PFSK-1 (cell line): ENCODE results near the gene DPM2.

Experiments used
- FOXP2 ChIP-seq: optimal IDR thresholded peaks from 2 replicates; pipeline ENCODE3; 2011; ENCODE audit warnings: borderline replicate concordance, control low read depth, inconsistent platforms; ENCODE audit not compliant: insufficient read depth; ENCODE audit errors: extremely low read length, extremely low read depth
- POLR2AphosphoS5 ChIP-seq: IDR thresholded peaks from 2 replicates; pipeline ENCODE4 v1.6.1; 2012; ENCODE audit warnings: low read depth, mild to moderate bottlenecking, control low read depth, low read length, moderate library complexity
- SIN3A ChIP-seq: IDR thresholded peaks from 2 replicates; pipeline ENCODE4 v1.6.1; 2012; ENCODE audit warnings: mild to moderate bottlenecking, low read length, moderate library complexity, borderline replicate concordance; ENCODE audit not compliant: insufficient read depth
- TAF1 ChIP-seq: IDR thresholded peaks from 2 replicates; pipeline ENCODE4 v1.6.1; 2012; ENCODE audit warnings: low read length, control low read depth, borderline replicate concordance; ENCODE audit not compliant: insufficient read depth
- TF ChIP-seq, protein P1 (sequence below), 2 experiments: IDR thresholded peaks; 2 replicates each; pipeline versions ENCODE4 v1.6.1 to v1.8.0; 2011 to 2012; ENCODE audit warnings: low read depth in 2 of 2, low read length in 2 of 2, control low read depth in 1 of 2, inconsistent platforms in 1 of 2, mild to moderate bottlenecking in 1 of 2, moderate library complexity in 1 of 2; ENCODE audit not compliant: insufficient read depth in 1 of 2

Gene DPM2

DNA sequence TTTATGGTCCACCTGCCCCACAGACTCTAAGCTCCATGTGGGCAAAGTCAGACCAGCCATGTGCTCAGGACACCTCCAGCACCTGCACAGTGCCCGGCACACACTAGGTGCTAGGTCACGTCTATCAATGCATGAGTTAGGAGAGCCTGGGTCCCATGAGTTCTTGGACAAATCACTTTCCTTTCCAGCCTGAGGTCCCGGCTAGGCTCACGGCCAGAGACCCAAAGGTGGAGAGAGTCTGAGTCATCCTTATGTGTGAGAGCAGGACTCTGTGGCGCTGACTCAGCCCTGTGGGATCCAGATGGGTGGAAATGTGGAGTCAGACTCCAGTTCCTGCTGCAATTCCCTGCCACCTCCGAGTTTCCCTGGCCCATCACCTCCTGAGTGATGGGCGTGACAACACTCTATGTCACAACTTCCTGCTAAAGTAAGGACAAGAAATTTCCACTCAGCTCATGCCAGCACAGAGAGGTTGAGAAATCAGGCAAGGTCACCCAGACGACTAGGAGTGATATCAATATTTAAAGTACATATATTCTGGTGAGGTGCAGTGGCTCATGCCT, 18.3 kb downstream of the DPM2 start:
- no peak for TF ChIP-seq FOXP2
- TF ChIP-seq POLR2AphosphoS5, result no peak
- TF ChIP-seq, protein P1, sequence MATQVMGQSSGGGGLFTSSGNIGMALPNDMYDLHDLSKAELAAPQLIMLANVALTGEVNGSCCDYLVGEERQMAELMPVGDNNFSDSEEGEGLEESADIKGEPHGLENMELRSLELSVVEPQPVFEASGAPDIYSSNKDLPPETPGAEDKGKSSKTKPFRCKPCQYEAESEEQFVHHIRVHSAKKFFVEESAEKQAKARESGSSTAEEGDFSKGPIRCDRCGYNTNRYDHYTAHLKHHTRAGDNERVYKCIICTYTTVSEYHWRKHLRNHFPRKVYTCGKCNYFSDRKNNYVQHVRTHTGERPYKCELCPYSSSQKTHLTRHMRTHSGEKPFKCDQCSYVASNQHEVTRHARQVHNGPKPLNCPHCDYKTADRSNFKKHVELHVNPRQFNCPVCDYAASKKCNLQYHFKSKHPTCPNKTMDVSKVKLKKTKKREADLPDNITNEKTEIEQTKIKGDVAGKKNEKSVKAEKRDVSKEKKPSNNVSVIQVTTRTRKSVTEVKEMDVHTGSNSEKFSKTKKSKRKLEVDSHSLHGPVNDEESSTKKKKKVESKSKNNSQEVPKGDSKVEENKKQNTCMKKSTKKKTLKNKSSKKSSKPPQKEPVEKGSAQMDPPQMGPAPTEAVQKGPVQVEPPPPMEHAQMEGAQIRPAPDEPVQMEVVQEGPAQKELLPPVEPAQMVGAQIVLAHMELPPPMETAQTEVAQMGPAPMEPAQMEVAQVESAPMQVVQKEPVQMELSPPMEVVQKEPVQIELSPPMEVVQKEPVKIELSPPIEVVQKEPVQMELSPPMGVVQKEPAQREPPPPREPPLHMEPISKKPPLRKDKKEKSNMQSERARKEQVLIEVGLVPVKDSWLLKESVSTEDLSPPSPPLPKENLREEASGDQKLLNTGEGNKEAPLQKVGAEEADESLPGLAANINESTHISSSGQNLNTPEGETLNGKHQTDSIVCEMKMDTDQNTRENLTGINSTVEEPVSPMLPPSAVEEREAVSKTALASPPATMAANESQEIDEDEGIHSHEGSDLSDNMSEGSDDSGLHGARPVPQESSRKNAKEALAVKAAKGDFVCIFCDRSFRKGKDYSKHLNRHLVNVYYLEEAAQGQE (IDR thresholded peaks at IDR 0.05; ENCODE audit: insufficient read depth in 1 of 2, low read depth in 2 of 2, low read length in 2 of 2), result no peak
- TF ChIP-seq SIN3A, result no peak

DNA sequence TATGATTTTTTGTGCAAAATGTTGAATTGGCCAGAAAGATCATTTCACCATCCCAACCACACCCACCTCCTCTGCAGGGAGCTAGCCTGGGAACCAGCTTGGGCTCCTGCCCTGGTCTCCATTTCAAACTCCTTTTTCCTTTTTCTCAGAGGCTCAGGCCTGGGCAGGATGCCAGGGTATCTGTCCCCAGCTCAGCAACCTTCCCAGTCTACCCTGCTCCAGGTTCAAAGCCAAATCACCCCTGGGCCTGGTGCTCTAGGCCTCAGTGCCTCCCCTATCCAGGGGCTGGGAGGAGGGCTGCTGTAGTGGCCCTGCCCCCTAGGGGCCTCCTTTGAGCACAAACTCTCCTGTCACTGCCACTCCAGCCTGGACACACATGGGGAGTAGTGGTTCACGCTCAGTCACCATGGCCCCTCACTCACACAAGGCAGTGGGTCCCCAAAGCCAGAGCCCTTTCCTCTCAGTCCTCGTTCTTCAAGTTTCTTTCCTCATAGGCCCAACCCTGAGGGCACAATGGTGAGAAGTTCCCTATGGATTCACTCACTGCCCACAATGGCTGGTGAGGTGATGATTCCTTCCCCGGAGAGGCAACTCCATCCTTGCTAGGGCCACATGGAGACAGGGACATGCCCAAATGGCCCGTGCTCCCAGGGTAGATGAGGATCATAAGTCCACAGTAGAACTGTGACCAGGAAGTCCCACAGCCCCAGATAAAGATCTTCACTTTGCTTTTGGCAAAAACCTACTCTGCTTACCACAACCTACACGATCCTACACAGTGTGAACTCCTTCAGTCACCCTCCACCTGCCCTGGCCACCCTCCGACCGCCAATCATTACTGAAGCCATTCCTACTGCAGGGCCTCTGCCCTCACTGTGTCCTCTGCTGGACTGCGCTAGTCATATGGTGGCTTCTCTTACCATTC, 19.2 kb downstream of the DPM2 start:
- TF ChIP-seq FOXP2, result no peak
- TF ChIP-seq SIN3A, result no peak
- no peak for TF ChIP-seq POLR2AphosphoS5

DNA sequence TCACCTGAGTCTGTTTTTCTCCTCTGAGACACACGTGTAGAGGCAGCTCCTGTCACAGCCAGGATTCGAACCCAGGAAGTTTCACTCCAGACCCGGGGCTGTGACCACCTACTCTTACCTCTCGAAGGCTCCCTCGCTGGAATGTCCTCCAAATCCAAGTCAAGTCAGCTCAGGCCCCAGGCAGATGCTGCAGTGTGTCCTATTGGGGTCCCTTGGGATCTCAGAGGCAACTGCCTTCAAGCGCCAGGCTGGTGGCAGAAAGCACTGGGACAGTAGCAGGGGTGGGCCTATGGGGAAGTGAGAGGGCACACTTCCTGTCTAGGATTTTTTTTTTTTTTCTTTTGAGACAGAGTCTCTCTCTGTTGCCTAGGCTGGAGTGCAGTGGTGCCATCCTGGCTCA, 20.1 kb downstream of the DPM2 start:
- no peak for TF ChIP-seq POLR2AphosphoS5

DNA sequence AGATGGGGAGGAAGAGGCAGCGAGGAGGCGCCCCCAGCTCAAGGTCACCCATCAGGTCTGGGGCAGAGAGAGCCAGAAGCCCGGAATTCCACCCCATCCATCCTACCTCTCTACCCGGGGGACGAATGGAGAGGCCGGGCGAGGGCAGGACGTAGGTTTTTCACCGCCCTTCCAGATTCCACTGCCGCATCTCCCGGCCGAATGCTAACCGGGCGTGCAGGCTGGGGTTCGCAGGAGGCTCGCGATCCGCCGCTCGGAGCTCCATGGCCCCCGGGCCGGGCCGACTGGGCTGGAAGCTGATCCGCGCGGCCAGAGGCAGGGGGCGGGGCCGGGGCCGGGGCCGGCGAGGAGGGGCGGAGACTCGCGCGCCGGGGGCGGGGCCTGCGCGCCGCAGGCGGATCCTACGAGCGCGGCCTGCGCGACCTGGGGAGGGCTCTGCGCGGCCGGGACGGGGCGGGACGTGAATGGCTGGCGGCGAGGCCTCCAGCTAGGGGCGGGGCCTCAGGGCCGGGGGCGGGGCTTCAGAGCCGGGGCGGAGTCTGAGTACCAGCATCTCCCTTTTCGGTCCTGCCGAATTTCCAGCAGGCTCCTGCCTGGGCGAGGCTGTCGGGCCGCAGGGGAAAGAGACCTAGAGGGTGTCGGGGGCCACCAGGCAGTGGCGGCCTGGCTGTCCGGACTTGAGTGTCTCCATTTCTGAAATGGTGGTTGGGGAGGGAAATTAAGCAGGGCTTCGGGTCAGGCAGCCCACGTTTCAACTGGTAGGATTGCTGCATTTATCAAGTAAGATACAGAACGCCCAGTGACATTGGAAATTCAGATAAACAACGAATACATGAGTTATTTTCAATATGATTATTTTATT, 20.7 kb downstream of the DPM2 start, which contains the start of gene ST6GALNAC4:
Gene ST6GALNAC4 (minus strand): TSS at position 322 of the 862 bp plus-strand sequence. CDS start 622 bp downstream, outside the sequence.
- TF ChIP-seq FOXP2, result no peak
- no peak for TF ChIP-seq TAF1
- TF ChIP-seq, protein P1 (IDR thresholded peaks at IDR 0.05; ENCODE audit: insufficient read depth in 1 of 2, low read depth in 2 of 2, low read length in 2 of 2), result no peak
- TF ChIP-seq POLR2AphosphoS5, result no peak; the same call in 1 of the 2 replicates
- TF ChIP-seq SIN3A, result no peak

DNA sequence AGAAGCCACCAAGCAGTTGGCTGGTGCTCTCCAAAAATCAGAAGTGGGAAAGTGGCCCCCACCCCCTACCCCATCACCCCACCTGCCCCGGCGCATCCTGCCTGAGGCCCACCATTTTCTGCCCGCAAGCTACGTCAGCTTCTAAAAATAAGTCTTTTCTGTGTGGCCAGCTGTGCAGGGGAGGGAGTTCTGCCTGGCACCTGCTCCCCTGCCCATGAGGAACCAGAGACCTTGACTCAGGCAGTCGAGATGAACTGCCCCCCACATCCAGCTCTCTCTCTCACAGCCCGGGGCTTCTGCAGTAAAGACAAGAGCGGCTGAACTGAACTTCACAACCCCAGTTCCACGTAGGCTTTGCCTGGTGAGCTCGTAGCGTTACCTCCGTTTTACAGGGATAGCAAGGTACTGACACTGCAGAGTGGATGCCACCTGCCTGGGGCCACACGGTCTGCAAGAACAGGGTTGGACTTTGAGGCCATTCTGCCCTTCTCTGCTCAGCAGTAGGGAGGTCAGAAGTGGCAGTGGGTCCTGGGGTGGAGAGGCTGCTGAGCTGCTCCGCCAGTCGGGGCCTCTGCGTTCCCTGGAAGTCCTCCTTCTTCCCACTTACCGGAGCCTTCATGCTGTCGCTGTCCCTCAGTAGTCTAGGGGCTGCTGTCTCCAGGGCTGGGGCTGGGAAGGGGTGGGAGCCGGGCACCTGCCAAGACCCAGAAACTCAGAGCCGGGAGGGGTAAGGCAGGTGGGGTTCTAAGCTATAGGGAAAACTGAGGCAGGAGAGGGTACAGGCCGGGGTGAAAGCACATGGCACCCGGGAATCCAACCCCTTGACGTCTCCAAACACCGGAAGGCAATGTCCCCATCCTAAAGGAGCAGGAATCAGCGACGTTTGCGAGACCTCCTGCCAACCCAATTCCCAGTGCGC, 21.6 kb downstream of the DPM2 start:
- TF ChIP-seq TAF1 (no peak), FOXP2 (no peak)

DNA sequence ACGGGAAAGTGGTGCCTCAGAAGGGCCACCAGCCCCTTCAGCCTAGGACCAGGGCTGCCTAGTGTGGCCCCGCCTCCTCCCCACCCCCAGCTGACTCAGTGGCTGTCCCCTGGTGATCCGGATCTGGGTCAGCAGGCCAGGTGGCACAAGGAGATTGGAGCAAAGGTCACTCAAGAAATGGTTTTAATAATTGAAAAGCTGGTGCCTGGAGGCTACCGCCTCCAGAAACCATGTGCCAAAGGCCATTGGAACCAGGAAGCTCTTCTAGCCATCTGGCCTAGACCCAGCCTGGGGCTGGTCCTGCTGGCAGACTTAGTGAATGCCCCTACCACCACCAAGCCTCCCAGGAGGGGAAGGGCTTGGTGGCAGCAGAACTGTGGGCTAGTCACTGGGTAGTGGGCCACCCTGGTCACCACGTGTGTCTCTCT, 22.3 kb downstream of the DPM2 start:
- no peak for TF ChIP-seq TAF1
- no peak for TF ChIP-seq SIN3A
- no peak for TF ChIP-seq POLR2AphosphoS5
- TF ChIP-seq FOXP2, result no peak
- TF ChIP-seq, protein P1 (IDR thresholded peaks at IDR 0.05; ENCODE audit: insufficient read depth in 1 of 2, low read depth in 2 of 2, low read length in 2 of 2), result no peak
